ENCODE measurements around the gene TPPP. TPM values are rescaled to one million over a fixed set of nuclear protein-coding genes. Genes with fewer than 3 reads are reported as not detected.

TPPP gene
- total and polyA plus RNA-seq, 2 experiments from 2014 or later = not detected

DNA sequence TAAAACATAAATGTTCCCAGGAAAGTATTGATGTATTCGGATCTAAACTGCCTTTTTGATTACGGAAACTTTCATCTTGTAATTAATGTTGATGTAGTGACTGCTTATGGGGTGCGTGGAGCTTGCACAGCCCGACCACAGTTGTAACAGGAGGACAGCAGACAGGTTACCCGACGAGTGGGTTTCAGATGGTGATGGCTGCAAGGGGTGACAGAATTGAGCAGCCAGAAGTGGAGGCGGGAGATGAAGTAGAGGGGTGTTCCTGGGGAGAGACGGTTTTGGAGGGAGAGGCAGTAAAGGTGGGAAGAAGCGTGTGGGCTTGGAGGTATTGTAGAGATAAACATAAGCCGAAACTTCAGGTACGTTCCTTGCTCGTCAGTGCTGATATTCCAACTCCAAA is 75.3 kb downstream of the TPPP start:
- H3F3A ChIP-seq (ENCODE audit: insufficient read depth) = no peaks in the 10 kb centered on the region
- in situ Hi-C loops (cut with MboI) = no loop called here
- TF ChIP-seq EZH2phosphoT487 (IDR thresholded peaks at IDR 0.05; ENCODE audit: insufficient read depth, low read depth) (no peak), EZH2 (IDR thresholded peaks at IDR 0.05; ENCODE audit: insufficient read depth, poor library complexity, severe bottlenecking) (no peak)

GRCh38 chr5:616484-617039 is 76.6 kb downstream of the TPPP start:
- Histone ChIP-seq H4K20me1 (ENCODE audit: insufficient read depth) (no peaks in the 10 kb centered on the region), H3K4me3 (no peak overlapping the region), H3K4me2 (ENCODE audit: unreplicated experiment) (no peak overlapping the region), H3K27ac (no peak overlapping the region), H3F3A (ENCODE audit: insufficient read depth) (no peaks in the 10 kb centered on the region), H2AFZ (no peak overlapping the region), H3K36me3 (ENCODE audit: low read depth) (no peaks in the 10 kb centered on the region), H3K9ac (no peak overlapping the region), H3K4me1 (ENCODE audit: insufficient read depth) (no peaks in the 10 kb centered on the region), H3K79me2 (ENCODE audit: insufficient read depth) (peaks cover 34% of the 10 kb centered on the region), H3K9me2 (ENCODE audit: insufficient read depth) (no peaks in the 10 kb centered on the region), H3K27me3 (replicated peaks; ENCODE audit: insufficient read depth) (no peaks in the 10 kb centered on the region), H3K9me3 (ENCODE audit: low read depth) (no peaks in the 10 kb centered on the region)
- DNase-seq = no peak
- 56 to 70% methylated on average over 9 to 13 of the region's 13 CpGs for WGBS, 2 experiments (ENCODE audit: low coverage in 1 of 2, low lambda C conversion rate in 2 of 2, missing lambda C conversion rate in 2 of 2)
- in situ Hi-C loops (cut with MboI) = no loop called here
- TF ChIP-seq EZH2 (IDR thresholded peaks at IDR 0.05; ENCODE audit: insufficient read depth, poor library complexity, severe bottlenecking) (no peak), EZH2phosphoT487 (IDR thresholded peaks at IDR 0.05; ENCODE audit: insufficient read depth, low read depth) (no peak)

More for the DNA sequence above, 75.3 kb downstream of the TPPP start:
- no peaks in the 10 kb centered on the region for H3K9me3 ChIP-seq (ENCODE audit: low read depth)
- no peaks in the 10 kb centered on the region for H3K9me2 ChIP-seq (ENCODE audit: insufficient read depth)
- no peak overlapping the region for H3K4me2 ChIP-seq (ENCODE audit: unreplicated experiment)
- H3K27me3 ChIP-seq (replicated peaks; ENCODE audit: insufficient read depth) = no peaks in the 10 kb centered on the region
- no peaks in the 10 kb centered on the region for H3K4me1 ChIP-seq (ENCODE audit: insufficient read depth)
- H3K9ac ChIP-seq = no peak overlapping the region
- H3K79me2 ChIP-seq (ENCODE audit: insufficient read depth) = peaks cover 30% of the 10 kb centered on the region
- H3K4me3 ChIP-seq = no peak overlapping the region
- no peaks in the 10 kb centered on the region for H4K20me1 ChIP-seq (ENCODE audit: insufficient read depth)
- no peak overlapping the region for H3K27ac ChIP-seq
- no peak for DNase-seq
- no peak overlapping the region for H2AFZ ChIP-seq
- 92 to 96% methylated on average over 12 of the region's 12 CpGs for WGBS, 2 experiments (ENCODE audit: low coverage in 1 of 2, low lambda C conversion rate in 2 of 2, missing lambda C conversion rate in 2 of 2)
- no peaks in the 10 kb centered on the region for H3K36me3 ChIP-seq (ENCODE audit: low read depth)

DNA sequence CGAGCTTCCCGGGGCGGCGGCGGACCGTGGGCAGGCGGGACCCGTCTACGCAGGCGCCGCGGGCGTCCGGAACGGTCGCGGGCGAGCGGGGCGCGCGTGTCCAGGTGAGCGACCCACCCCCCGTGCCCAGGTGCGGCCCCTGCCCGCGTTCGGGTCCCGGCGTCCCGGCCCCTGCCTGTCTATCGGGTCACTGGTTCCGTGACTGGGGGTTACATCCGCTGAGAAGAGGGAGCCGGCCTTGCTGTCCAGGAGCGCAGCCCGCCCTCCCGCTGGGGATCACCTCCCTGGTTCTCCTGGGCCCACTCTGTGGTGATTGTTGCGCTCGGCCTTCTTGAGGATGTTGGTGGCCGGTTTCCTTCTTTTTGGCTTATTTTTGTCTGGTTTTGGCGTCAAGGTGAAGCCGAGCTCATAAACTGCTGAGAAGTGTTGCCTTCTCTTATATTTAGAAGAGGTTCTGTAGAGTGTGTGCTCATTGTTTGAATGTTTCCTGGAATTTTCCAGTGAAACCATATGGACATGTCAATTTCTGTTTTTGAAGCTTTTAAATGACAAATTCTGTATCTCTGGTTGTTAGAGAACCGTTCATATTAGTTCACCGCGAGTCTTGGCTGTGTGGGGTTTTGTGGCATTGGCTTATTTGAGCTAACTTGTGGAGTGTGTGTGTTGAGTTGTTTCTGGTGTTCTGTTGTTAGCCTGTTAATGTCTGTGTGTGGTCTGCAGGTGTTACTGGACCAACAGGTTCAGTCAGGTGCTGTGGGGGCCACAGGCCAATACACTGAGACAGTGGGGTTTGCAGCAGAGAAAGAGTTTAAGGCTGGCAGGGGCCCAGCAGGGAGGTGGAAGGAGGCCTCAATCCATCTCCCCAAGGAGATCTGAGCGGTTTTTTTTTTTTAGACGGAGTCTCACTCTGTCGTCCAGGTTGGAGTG is 80.4 kb downstream of the TPPP start:
- Histone ChIP-seq H3K9me3 (ENCODE audit: low read depth) (no peaks in the 10 kb centered on the region), H4K20me1 (ENCODE audit: insufficient read depth) (no peaks in the 10 kb centered on the region), H3K4me3 (peak overlapping the region; percentile 77), H3K27me3 (replicated peaks; ENCODE audit: insufficient read depth) (no peaks in the 10 kb centered on the region), H3K36me3 (ENCODE audit: low read depth) (no peaks in the 10 kb centered on the region), H3K9ac (peak overlapping the region; percentile 79), H3K4me1 (ENCODE audit: insufficient read depth) (no peaks in the 10 kb centered on the region), H3K27ac (no peak overlapping the region), H3F3A (ENCODE audit: insufficient read depth) (no peaks in the 10 kb centered on the region), H3K4me2 (ENCODE audit: unreplicated experiment) (peak overlapping the region; percentile 90), H3K9me2 (ENCODE audit: insufficient read depth) (no peaks in the 10 kb centered on the region), H2AFZ (peak overlapping the region; percentile 87), H3K79me2 (ENCODE audit: insufficient read depth) (peaks cover 34% of the 10 kb centered on the region)
- DNase-seq = peak; percentile 57
- TF ChIP-seq EZH2phosphoT487 (IDR thresholded peaks at IDR 0.05; ENCODE audit: insufficient read depth, low read depth) = no peak
- TF ChIP-seq EZH2 (IDR thresholded peaks at IDR 0.05; ENCODE audit: insufficient read depth, poor library complexity, severe bottlenecking) = no peak
- in situ Hi-C loops (cut with MboI) = no loop called here
- WGBS, 2 experiments (ENCODE audit: low coverage in 1 of 2, low lambda C conversion rate in 2 of 2, missing lambda C conversion rate in 2 of 2) = 23 to 39% methylated on average over 16 to 28 of the region's 49 CpGs

DNA sequence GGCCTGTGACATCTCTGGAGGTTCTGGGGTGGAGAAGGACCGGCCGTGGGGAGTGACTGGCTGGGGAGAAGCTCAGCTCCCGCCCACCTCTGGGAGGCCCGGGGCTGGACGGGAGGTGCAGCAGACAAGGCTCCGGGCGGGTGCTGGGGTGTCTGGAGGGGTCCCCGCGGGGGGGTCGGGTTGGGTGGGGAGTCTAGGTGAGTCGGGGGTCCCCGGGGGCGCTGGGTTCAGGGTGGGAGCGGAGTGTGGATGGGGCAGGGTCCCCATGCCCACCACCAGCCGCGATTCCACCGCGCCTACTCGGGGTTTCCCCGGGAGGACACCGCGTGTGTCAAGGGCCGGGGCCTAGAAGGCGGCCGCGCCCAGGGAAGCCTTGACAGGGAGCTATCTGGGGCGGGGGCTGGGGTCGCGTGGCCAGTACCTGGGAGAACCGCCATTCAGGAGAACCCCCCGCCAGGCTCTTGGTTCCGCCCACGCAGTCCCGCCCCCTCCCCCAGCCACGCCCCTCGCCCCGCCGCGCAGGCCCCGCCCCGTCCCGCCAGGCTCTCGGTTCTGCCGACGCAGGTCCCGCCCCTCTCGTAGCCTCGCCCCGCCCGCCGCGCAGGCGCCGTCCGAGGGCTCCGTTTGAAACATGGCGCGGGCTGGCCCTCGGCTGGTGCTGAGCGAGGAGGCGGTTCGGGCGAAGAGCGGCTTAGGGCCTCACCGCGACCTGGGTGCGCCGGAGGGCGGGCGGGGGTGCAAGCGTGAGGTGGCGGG is 81.2 kb downstream of the TPPP start, which contains the start of gene CEP72:
Gene CEP72, plus strand, starts transcription at position 610 of the 756 bp plus-strand sequence. Its CDS starts 22 bp downstream, at position 632.
- Histone ChIP-seq H3K9ac (peak within 1 kb of the TSS; percentile 79), H3K27ac (no peak within 1 kb of the TSS), H4K20me1 (ENCODE audit: insufficient read depth) (no peaks in the 10 kb centered on the region), H3K79me2 (ENCODE audit: insufficient read depth) (peaks cover 34% of the 10 kb centered on the region), H3K9me2 (ENCODE audit: insufficient read depth) (no peaks in the 10 kb centered on the region), H3K9me3 (ENCODE audit: low read depth) (no peaks in the 10 kb centered on the region), H3K4me1 (ENCODE audit: insufficient read depth) (no peaks in the 10 kb centered on the region), H3K36me3 (ENCODE audit: low read depth) (no peaks in the 10 kb centered on the region), H3F3A (ENCODE audit: insufficient read depth) (no peaks in the 10 kb centered on the region), H3K4me3 (peak within 1 kb of the TSS; percentile 77), H3K4me2 (ENCODE audit: unreplicated experiment) (peak within 1 kb of the TSS; percentile 90), H3K27me3 (replicated peaks; ENCODE audit: insufficient read depth) (no peaks in the 10 kb centered on the region), H2AFZ (peak within 1 kb of the TSS; percentile 87)
- no peak for TF ChIP-seq EZH2 (IDR thresholded peaks at IDR 0.05; ENCODE audit: insufficient read depth, poor library complexity, severe bottlenecking)
- no peak for TF ChIP-seq EZH2phosphoT487 (IDR thresholded peaks at IDR 0.05; ENCODE audit: insufficient read depth, low read depth)
- WGBS, 2 experiments (ENCODE audit: low coverage in 1 of 2, low lambda C conversion rate in 2 of 2, missing lambda C conversion rate in 2 of 2) = 2% methylated on average over 21 to 34 of the region's 72 CpGs
- in situ Hi-C loops (cut with MboI) = no loop called here
- DNase-seq = peak; percentile 96

Data from GM23248 (cell line).